ENCODE data around the gene KCNK6.

DNA sequence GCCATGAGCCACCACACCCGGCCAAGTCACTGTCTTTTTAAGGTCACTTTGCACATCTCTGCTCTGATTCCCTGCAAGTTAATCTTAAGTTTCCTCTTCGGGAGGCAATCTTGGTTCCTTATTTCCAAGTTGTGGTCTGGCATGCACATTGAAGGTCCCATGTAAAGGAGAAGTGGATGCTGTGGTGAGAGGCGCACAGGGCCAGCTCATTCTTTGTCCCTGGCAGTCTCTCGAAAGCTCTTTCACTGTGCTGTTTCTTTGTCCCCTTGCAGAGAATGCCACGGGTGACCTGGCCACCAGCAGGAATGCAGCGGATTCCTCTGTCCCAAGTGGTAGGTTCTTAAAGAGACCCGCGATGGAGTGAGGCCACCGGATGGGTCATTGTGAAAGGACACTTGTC lies 32.0 kb upstream of the KCNK6 start:
- TF ChIP-seq, protein P1, sequence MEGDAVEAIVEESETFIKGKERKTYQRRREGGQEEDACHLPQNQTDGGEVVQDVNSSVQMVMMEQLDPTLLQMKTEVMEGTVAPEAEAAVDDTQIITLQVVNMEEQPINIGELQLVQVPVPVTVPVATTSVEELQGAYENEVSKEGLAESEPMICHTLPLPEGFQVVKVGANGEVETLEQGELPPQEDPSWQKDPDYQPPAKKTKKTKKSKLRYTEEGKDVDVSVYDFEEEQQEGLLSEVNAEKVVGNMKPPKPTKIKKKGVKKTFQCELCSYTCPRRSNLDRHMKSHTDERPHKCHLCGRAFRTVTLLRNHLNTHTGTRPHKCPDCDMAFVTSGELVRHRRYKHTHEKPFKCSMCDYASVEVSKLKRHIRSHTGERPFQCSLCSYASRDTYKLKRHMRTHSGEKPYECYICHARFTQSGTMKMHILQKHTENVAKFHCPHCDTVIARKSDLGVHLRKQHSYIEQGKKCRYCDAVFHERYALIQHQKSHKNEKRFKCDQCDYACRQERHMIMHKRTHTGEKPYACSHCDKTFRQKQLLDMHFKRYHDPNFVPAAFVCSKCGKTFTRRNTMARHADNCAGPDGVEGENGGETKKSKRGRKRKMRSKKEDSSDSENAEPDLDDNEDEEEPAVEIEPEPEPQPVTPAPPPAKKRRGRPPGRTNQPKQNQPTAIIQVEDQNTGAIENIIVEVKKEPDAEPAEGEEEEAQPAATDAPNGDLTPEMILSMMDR (IDR thresholded peaks at IDR 0.05 in 2 of 3, conservative IDR thresholded peaks at IDR 0.05 in 1 of 3; ENCODE audit: control insufficient read depth in 2 of 3, extremely low read depth in 1 of 3, insufficient read depth in 1 of 3, low read depth in 3 of 3, low read length in 3 of 3), result no peak
- TF ChIP-seq, protein P2, sequence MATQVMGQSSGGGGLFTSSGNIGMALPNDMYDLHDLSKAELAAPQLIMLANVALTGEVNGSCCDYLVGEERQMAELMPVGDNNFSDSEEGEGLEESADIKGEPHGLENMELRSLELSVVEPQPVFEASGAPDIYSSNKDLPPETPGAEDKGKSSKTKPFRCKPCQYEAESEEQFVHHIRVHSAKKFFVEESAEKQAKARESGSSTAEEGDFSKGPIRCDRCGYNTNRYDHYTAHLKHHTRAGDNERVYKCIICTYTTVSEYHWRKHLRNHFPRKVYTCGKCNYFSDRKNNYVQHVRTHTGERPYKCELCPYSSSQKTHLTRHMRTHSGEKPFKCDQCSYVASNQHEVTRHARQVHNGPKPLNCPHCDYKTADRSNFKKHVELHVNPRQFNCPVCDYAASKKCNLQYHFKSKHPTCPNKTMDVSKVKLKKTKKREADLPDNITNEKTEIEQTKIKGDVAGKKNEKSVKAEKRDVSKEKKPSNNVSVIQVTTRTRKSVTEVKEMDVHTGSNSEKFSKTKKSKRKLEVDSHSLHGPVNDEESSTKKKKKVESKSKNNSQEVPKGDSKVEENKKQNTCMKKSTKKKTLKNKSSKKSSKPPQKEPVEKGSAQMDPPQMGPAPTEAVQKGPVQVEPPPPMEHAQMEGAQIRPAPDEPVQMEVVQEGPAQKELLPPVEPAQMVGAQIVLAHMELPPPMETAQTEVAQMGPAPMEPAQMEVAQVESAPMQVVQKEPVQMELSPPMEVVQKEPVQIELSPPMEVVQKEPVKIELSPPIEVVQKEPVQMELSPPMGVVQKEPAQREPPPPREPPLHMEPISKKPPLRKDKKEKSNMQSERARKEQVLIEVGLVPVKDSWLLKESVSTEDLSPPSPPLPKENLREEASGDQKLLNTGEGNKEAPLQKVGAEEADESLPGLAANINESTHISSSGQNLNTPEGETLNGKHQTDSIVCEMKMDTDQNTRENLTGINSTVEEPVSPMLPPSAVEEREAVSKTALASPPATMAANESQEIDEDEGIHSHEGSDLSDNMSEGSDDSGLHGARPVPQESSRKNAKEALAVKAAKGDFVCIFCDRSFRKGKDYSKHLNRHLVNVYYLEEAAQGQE (IDR thresholded peaks at IDR 0.05; ENCODE audit: low read depth, low read length), result no peak
- no peak for TF ChIP-seq GABPA (IDR thresholded peaks at IDR 0.05; ENCODE audit: low read depth)
- no peak for TF ChIP-seq SMC3 (IDR thresholded peaks at IDR 0.05; ENCODE audit: borderline replicate concordance, low read length)
- TF ChIP-seq, protein P3, sequence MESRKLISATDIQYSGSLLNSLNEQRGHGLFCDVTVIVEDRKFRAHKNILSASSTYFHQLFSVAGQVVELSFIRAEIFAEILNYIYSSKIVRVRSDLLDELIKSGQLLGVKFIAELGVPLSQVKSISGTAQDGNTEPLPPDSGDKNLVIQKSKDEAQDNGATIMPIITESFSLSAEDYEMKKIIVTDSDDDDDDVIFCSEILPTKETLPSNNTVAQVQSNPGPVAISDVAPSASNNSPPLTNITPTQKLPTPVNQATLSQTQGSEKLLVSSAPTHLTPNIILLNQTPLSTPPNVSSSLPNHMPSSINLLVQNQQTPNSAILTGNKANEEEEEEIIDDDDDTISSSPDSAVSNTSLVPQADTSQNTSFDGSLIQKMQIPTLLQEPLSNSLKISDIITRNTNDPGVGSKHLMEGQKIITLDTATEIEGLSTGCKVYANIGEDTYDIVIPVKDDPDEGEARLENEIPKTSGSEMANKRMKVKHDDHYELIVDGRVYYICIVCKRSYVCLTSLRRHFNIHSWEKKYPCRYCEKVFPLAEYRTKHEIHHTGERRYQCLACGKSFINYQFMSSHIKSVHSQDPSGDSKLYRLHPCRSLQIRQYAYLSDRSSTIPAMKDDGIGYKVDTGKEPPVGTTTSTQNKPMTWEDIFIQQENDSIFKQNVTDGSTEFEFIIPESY (IDR thresholded peaks at IDR 0.05), result no peak
- no peak for TF ChIP-seq MYC (IDR thresholded peaks at IDR 0.05; ENCODE audit: insufficient read depth, insufficient read length, insufficient replicate concordance, low read length, severe bottlenecking)
- TF ChIP-seq, protein P4, sequence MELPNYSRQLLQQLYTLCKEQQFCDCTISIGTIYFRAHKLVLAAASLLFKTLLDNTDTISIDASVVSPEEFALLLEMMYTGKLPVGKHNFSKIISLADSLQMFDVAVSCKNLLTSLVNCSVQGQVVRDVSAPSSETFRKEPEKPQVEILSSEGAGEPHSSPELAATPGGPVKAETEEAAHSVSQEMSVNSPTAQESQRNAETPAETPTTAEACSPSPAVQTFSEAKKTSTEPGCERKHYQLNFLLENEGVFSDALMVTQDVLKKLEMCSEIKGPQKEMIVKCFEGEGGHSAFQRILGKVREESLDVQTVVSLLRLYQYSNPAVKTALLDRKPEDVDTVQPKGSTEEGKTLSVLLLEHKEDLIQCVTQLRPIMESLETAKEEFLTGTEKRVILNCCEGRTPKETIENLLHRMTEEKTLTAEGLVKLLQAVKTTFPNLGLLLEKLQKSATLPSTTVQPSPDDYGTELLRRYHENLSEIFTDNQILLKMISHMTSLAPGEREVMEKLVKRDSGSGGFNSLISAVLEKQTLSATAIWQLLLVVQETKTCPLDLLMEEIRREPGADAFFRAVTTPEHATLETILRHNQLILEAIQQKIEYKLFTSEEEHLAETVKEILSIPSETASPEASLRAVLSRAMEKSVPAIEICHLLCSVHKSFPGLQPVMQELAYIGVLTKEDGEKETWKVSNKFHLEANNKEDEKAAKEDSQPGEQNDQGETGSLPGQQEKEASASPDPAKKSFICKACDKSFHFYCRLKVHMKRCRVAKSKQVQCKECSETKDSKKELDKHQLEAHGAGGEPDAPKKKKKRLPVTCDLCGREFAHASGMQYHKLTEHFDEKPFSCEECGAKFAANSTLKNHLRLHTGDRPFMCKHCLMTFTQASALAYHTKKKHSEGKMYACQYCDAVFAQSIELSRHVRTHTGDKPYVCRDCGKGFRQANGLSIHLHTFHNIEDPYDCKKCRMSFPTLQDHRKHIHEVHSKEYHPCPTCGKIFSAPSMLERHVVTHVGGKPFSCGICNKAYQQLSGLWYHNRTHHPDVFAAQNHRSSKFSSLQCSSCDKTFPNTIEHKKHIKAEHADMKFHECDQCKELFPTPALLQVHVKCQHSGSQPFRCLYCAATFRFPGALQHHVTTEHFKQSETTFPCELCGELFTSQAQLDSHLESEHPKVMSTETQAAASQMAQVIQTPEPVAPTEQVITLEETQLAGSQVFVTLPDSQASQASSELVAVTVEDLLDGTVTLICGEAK (IDR thresholded peaks at IDR 0.05; ENCODE audit: borderline replicate concordance), result no peak
- no peak for TF ChIP-seq EZH2 (IDR thresholded peaks at IDR 0.05; ENCODE audit: borderline replicate concordance, control insufficient read depth, low read depth, low read length)
- TF ChIP-seq JUND (IDR thresholded peaks at IDR 0.05; ENCODE audit: low read depth, low read length), result no peak
- no peak for TF ChIP-seq SP1 (IDR thresholded peaks at IDR 0.05; ENCODE audit: low read depth, low read length)
- no peak for TF ChIP-seq POLR2AphosphoS5 (IDR thresholded peaks at IDR 0.05; ENCODE audit: low read length)
